ENCODE measurements around the gene ACTL6B. TPM values are rescaled to one million over a fixed set of nuclear protein-coding genes. Genes with fewer than 3 reads are reported as not detected.
A peak's percentile ranks its signal among the peaks of the same experiment; 100 is the strongest.

ACTL6B gene
- total RNA-seq, 2 donors from 2014 or later, result not detected

GRCh38 chr7:100629117-100629716 lies 27.0 kb downstream of the ACTL6B start:
- peak; percentile 81 for TF ChIP-seq CTCF (conservative IDR thresholded peaks at IDR 0.05)
- DNase-seq, result peak; percentile 94
- 67 to 68% methylated on average over 10 to 11 of the region's 11 CpGs for WGBS, 2 experiments (ENCODE audit: insufficient coverage in 1 of 2, insufficient read length in 1 of 2)

GRCh38 chr7:100627238-100627549 lies 29.1 kb downstream of the ACTL6B start:
- H3K27ac Mint-ChIP-seq, result no peak overlapping the region
- no peak for DNase-seq

More at GRCh38 chr7:100629117-100629716, 27.0 kb downstream of the ACTL6B start:
- Histone ChIP-seq H3K27ac (ENCODE audit: low read depth, low read length) (no peak overlapping the region), H3K9ac (ENCODE audit: extremely low read depth, low read length, poor library complexity, severe bottlenecking) (no peak overlapping the region), H3K4me1 (ENCODE audit: control insufficient read depth, insufficient read depth, low read length) (no peaks in the 10 kb centered on the region), H3K4me3 (ENCODE audit: low read length) (no peak overlapping the region), H3K27me3 (ENCODE audit: control insufficient read depth, insufficient read depth, low read length, poor library complexity, severe bottlenecking) (peaks cover 38% of the 10 kb centered on the region), H3K9me3 (ENCODE audit: control insufficient read depth, low read length) (no peaks in the 10 kb centered on the region), H3K36me3 (ENCODE audit: control insufficient read depth, insufficient read depth, low read length) (no peaks in the 10 kb centered on the region)
- H3K4me1 Mint-ChIP-seq, result peaks cover 3% of the 10 kb centered on the region
- H3K27me3 Mint-ChIP-seq (ENCODE audit: insufficient read depth), result peaks cover 59% of the 10 kb centered on the region
- no peaks in the 10 kb centered on the region for H3K36me3 Mint-ChIP-seq (ENCODE audit: low read depth)
- H3K9me3 Mint-ChIP-seq, result no peaks in the 10 kb centered on the region
- H3K27ac Mint-ChIP-seq, result no peak overlapping the region
- no peak overlapping the region for H3K4me3 Mint-ChIP-seq

GRCh38 chr7:100626530-100627237 lies 29.6 kb downstream of the ACTL6B start:
- WGBS, 2 experiments (ENCODE audit: insufficient coverage in 1 of 2, insufficient read length in 1 of 2), result 12 to 24% methylated on average over 3 to 37 of the region's 37 CpGs
- H3K4me1 Mint-ChIP-seq, result no peaks in the 10 kb centered on the region
- peak; percentile 94 for DNase-seq
- Histone ChIP-seq H3K4me1 (ENCODE audit: control insufficient read depth, insufficient read depth, low read length) (no peaks in the 10 kb centered on the region), H3K36me3 (ENCODE audit: control insufficient read depth, insufficient read depth, low read length) (no peaks in the 10 kb centered on the region), H3K9me3 (ENCODE audit: control insufficient read depth, low read length) (no peaks in the 10 kb centered on the region), H3K27ac (ENCODE audit: low read depth, low read length) (no peak overlapping the region), H3K9ac (ENCODE audit: extremely low read depth, low read length, poor library complexity, severe bottlenecking) (no peak overlapping the region), H3K27me3 (ENCODE audit: control insufficient read depth, insufficient read depth, low read length, poor library complexity, severe bottlenecking) (peaks cover 13% of the 10 kb centered on the region), H3K4me3 (ENCODE audit: low read length) (no peak overlapping the region)
- TF ChIP-seq CTCF (conservative IDR thresholded peaks at IDR 0.05), result no peak
- no peaks in the 10 kb centered on the region for H3K36me3 Mint-ChIP-seq (ENCODE audit: low read depth)
- H3K4me3 Mint-ChIP-seq, result peak overlapping the region; percentile 31
- no peaks in the 10 kb centered on the region for H3K9me3 Mint-ChIP-seq
- H3K27ac Mint-ChIP-seq, result no peak overlapping the region
- H3K27me3 Mint-ChIP-seq (ENCODE audit: insufficient read depth), result peaks cover 36% of the 10 kb centered on the region

More at GRCh38 chr7:100627238-100627549, 29.1 kb downstream of the ACTL6B start:
- H3K9ac ChIP-seq (ENCODE audit: extremely low read depth, low read length, poor library complexity, severe bottlenecking), result no peak overlapping the region
- WGBS, 2 experiments (ENCODE audit: insufficient coverage in 1 of 2, insufficient read length in 1 of 2), result 91 to 97% methylated on average over 16 to 21 of the region's 21 CpGs
- no peaks in the 10 kb centered on the region for H3K36me3 ChIP-seq (ENCODE audit: control insufficient read depth, insufficient read depth, low read length)
- no peaks in the 10 kb centered on the region for H3K4me1 Mint-ChIP-seq
- no peak for TF ChIP-seq CTCF (conservative IDR thresholded peaks at IDR 0.05)
- H3K9me3 ChIP-seq (ENCODE audit: control insufficient read depth, low read length), result no peaks in the 10 kb centered on the region
- no peak overlapping the region for H3K27ac ChIP-seq (ENCODE audit: low read depth, low read length)
- H3K4me1 ChIP-seq (ENCODE audit: control insufficient read depth, insufficient read depth, low read length), result no peaks in the 10 kb centered on the region
- no peaks in the 10 kb centered on the region for H3K9me3 Mint-ChIP-seq
- H3K36me3 Mint-ChIP-seq (ENCODE audit: low read depth), result no peaks in the 10 kb centered on the region
- no peak overlapping the region for H3K4me3 Mint-ChIP-seq
- H3K4me3 ChIP-seq (ENCODE audit: low read length), result no peak overlapping the region
- peaks cover 41% of the 10 kb centered on the region for H3K27me3 Mint-ChIP-seq (ENCODE audit: insufficient read depth)
- H3K27me3 ChIP-seq (ENCODE audit: control insufficient read depth, insufficient read depth, low read length, poor library complexity, severe bottlenecking), result peaks cover 18% of the 10 kb centered on the region
